GM19452 (cell line): ENCODE data around the gene RAB3B.
"Not testable (repeated sequence)": the region's sequence is repeated elsewhere in the genome, so short reads cannot be mapped to it uniquely, and the experiment has no call there.

Experiments used
- ATAC-seq: cut with Tn5 transposase; IDR thresholded peaks from one replicate; pipeline ENCODE4 v1.9.1; 2021; ENCODE audit not compliant: unreplicated experiment

RAB3B gene, protein sequence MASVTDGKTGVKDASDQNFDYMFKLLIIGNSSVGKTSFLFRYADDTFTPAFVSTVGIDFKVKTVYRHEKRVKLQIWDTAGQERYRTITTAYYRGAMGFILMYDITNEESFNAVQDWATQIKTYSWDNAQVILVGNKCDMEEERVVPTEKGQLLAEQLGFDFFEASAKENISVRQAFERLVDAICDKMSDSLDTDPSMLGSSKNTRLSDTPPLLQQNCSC

DNA sequence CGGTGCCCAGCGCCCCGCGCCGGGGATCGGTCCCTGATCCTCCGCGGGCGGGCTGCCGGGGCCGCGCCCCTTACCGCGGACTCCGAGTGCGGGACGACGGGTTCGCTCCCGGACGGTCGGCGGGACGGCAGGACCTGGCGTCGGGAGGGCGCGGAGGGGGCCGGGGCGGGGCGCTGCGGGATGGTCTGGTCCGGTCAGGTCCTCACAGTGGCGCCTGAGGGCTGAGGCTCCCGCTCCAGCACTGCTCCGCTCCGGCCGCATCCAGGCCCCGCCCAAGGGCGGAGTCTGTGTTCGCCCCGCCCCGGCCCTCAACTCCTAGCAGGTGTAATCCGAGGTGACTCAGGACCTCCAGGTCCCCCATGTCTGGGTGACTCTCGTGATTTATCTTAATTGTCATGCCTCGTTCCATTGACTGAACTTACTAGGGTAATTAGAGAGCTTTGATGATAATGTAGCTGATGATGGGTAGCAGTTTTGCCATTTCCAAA is at the start of gene RAB3B:
RAB3B (minus strand) TSS at position 223 of the 488 bp plus-strand sequence. CDS start 13,583 bp downstream, outside the sequence.
- peak; percentile 78 for ATAC-seq

DNA sequence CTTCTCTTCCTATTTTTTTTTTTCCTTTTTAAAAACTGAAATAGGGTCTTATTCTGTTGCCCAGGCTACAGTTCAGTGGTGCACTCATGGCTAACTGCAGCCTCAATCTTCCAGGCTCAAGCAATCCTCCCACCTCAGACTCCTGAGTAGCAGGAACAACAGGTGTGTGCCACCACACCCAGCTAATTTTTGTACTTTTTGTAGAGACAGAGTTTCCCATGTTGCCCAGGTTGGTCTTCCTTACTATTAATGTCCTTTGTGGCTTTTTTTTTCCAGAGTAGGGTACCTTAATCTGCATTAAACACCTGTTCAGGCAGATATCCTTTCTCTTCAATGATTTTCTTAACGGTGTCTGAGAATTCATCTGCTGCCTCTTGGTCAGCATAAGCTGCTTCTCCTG is 47.4 kb upstream of the RAB3B start:
- no peak for ATAC-seq

DNA sequence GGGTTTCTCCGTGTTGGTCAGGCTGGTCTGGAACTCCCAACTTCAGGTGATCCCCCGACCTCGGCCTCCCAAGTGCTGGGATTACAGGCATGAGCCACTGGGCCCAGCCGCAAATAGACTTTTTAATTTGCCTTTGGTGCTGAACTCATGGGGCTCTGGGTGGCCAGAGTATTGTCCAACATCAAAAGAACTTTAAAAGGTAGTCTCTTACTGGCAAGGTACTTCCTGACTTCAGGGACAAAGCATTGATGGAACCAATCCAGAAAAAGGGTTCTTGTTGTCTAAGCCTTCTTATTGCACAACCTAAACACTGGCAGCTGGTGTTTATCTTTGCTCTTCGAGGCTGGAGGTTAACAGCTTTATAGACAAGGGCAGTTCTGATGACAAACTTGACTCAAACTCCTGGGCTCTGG is 46.9 kb upstream of the RAB3B start:
- ATAC-seq, result no peak

DNA sequence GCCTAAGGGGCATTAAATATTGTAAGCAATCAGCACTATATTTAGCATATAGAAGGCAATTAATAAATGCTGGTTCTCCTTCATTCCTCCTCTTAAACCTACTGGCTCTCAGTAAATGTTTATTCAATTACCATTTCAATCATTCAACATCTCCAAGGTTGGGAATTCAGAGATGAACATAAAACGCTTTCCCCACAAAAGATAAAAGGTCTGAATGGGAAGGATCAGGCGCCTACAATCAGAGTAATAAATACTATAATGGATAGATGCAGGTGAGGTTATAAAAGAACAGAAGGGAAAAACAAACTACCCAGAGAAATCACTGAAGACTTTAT is 43.5 kb upstream of the RAB3B start:
- ATAC-seq, result no peak

DNA sequence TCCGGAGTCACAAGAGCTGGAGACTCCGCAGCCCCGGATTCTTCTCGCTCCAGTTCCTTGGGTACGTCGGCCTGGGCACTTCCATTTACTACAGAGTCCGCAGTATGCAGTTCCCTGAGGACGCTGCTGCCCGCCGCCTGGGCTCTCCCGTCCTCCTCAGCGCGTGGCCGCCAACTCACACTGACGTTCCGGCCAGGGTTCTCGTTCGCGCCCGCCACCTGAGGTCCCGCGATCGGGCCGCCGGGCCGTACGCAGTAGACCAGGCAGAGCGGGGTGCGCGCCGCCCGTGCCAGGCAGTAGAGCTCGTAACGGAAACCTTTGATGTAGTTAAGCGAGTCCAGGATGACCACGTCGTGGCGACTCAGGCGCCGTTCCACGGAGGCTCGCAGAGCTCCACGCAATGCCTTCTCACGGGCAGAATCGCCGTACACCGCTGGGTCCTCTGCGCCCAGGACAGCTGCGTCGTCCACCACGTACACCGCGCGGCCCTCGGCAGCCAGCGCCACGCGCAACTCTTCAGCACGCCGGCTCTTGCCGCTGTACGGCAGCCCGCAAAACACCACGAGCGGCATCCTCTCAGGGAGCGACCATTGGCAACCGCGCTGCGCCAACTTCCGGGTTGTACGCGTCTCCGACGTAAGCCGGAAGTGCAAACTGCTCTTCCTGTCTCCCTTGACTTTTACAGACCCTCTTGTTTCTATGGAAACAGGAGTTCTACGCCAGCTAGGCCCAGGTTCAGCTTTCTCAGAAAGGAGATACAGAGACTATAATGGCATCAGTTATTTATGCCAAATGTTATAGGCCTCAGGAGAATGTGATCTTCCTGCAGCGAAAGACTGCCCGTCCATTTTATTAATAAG is 42.9 kb upstream of the RAB3B start, which contains the start of gene KTI12:
KTI12 (minus strand) TSS at position 621 of the 860 bp plus-strand sequence; CDS start at position 572, 49 bp downstream.
- ATAC-seq, result peak; percentile 83

DNA sequence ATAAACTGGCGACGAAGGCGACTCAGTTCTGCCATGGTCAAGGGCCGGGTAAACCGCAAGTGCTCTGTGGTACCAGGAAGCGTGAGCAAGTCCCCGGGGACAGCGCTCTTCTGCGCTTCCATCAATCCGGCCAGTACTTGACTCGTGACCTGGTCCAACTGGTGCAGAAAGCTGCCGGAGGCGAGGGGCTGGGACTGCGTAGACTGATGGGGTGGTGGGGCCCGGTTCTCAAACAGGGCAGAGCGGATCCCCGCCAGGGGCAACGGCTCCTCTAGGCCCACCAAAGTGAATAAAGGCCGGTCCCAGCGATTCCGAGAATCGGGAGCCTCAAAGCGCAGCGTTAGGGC is 42.3 kb upstream of the RAB3B start:
- no peak for ATAC-seq

DNA sequence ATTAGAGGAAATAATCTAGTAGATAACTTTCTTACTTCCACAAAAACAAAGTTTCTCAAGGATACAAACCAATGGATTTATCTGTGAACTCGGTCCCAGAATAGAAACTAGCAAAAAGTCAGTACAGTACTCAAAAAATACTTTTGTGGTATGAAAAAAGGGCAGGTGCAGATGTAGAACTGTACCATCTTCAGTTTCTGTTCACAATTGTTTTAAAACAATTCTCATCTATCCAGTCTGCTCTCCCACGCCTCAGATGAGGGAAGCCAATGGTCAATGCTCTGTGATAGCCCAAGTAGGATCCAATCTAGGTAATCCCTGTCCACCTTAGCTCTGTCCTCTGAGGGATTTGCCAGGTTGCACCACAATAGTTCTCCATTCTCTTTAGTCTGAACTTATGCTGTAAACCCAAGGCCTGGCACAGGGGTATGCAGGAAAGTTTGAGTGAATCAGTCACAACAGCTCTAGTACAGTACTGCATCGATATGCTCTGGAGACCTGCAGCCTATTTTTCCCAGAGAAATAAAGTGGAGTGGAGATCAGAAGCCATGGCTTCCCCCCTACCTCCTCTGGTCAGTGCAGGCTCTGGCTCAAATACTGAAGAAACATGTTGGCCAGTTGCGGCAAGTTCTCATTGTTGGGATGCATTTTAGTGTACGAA is 41.8 kb upstream of the RAB3B start:
- ATAC-seq, result no peak

DNA sequence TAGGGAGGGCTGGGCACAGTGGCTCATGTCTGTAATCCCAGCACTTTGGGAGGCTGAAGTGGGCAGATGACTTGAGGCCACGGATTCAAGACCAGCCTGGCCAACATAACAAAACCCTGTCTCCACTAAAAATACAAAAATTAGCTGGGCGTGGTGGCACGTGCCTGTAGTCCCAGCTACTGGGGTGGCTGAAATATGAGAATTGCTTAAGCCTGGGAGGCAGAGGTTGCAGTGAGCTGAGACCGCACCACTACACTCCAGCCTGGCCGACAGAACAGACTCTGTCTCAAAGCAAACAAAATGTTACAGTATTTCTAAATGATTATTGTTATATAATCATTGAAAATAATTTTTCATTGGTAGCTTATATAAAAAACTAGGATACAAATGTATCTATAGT is 38.3 kb upstream of the RAB3B start:
- not testable (repeated sequence) for ATAC-seq

DNA sequence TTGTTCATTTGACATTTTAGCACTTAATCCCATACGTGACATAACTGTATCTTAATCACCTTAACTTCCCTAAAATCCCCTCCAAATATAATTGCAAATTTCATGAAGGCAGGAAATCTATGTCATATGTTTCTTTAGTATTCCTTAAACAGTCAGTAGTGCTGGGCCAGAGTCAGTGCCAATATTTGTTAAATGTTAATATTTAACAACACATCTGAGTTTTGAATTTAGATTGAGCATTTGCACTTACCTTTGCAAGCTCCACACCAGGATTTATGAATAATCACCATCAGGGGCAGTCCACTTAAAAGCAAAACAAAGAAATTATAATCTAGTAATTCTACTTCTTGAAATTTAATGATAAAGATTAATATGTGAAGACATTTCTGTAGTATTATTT is 37.8 kb upstream of the RAB3B start:
- no peak for ATAC-seq

DNA sequence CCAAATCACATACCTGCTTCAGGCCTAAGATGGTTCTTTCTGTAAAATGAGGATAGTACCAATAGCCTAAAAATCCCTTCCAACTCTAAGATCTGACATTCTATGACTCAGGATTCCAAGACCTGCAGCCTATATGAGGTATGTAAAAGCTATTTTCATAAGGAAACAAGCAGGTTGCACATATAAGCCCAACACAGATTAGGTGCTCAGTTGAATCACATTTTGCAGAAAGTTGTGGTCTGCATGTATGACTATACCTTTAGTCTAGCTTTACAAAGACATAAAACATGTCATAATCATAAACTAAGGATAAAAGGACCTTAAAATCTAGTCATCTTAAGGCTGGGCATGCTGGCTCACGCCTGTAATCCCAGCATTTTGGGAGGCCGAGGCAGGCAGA is 35.8 kb upstream of the RAB3B start:
- no peak for ATAC-seq

DNA sequence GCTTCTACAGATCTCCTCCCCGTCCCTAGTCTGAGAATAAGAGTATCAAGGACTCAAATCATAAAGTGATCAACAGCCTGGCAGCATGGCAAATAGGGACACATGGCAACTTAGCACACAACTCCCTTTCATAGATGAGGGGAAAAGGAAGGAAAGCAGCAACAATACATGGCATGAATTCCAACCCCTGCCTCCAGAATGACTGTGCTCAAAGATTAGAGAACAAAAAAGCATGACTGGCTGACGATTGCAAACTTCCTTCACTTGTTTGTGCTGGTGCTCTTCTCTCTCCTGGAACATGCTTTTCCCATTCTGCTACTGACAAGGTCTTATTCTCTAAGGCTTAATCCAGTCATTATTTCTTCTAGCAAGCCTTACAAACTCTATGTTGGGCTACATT is 31.6 kb upstream of the RAB3B start:
- no peak for ATAC-seq

DNA sequence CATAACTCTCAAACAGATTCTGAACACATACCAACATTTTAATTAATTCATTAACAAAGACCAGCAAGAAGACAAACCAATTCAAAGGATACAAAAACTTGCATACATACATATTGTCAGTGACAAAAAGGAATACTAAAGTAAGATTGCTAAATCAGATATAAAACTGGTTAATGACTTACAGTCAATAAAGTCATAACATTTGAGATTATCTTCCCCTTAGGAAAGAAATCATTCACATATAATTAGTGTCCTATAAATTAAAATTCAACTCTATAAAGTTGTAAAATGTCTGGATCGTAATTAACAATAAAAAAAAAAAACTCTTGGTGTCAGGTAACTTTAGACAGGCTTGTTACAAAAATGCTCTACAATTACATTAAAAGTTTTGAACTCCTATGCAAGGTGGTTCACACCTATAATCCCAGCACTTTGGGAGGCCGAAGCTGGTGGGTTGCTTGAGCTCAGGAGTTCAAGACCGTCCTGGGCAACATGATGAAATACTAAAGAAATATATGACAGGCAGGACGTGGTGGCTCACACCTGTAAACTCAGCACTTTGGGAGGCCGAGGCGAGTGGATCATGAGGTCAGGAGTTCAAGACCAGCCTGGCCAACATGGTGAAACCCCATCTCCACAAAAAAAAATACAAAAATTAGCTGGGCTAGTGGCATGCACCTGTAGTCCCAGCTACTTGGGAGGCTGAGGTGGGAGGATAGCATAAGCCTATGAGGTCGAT is 17.7 kb upstream of the RAB3B start:
- ATAC-seq, result no peak

DNA sequence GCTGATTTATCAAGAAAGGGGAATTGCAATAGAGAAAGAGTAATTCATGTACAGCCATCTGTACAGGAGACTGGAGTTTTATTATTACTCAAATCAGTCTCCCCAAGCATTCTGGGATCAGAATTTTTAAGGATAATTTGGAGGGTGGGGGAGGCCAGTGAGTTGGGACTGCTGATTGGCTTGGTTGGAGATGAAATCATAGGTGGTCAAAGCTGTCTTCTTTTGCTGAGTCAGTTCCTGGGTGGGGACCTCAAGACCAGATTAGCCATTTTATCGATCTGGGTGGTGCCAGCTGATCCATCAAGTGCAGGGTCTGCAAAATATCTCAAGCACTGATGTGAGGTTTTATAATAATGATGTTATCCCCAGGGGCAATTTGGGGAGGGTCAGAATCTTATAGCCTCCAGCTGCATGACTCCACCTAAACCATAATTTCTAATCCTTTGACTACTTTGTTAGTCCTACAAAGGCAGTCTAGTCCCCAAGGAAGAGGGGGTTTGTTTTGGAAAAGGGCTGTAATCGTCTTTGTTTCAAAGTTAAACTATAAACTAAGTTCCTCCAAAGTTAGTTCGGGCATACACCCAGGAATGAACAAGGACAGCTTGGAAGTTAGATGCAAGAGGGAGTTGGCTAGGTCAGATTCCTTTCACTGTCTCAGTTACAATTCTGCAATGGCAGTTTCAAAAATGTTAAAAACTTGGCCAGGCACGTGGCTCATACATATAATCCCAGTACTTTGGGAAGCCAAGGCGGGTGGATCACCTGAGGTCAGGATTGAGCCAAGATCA is 16.9 kb upstream of the RAB3B start:
- no peak for ATAC-seq

DNA sequence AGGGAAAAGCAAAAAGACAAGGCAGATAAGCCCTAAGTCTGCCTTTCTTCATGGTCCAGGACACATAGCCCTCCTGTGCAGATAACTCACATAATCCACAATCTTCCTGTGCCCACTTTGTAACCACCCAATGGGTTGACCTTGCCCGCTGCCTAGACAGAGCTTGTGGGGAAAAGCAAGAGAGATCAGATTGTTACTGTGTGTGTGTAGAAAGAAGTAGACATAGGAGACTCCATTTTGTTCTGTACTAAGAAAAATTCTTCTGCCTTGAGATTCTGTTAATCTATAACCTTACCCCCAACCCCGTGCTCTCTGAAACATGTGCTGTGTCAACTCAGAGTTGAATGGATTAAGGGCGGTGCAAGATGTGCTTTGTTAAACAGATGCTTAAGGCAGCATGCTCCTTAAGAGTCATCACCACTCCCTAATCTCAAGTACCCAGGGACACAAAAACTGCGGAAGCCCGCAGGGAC is 15.6 kb upstream of the RAB3B start:
- ATAC-seq, result not testable (repeated sequence)

DNA sequence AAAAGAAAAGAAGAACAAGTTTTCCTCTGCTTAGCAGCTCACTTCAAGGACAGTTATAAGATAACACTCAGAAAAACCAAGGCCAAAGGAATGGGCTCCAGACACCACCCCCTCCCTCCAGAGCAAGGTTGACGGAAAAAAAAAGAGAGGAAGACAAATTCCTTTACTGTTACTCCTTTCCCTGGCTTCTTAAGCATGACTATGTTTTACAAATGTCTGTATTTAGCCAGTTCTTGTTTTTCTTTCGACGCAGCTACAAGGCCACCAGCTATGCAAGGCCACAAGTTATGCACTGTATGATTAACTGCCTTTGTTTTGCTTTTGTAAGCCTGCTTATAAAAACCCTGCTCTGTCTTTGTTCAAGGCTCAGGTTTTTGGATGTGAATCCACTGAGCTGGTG is 15.0 kb upstream of the RAB3B start:
- not testable (repeated sequence) for ATAC-seq

DNA sequence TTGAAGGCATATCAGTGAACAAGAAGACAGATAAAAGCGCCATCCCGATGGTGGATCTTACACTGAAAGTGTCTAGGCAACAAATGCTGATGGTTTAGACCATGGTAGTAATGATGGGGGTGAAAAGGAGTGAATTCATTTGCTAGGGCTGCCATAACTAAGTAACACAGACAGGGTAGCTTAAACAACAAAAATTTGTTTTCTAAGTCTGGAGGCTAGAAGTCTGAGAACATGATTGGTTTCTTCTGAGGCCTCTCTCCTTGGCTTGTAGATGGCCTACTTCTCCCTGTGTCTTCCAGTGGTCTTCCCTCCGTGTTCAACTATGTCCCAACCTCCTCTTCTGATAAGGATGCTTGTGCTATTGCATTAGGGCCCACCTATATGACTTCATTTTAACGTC is 13.4 kb upstream of the RAB3B start:
- ATAC-seq, result no peak

DNA sequence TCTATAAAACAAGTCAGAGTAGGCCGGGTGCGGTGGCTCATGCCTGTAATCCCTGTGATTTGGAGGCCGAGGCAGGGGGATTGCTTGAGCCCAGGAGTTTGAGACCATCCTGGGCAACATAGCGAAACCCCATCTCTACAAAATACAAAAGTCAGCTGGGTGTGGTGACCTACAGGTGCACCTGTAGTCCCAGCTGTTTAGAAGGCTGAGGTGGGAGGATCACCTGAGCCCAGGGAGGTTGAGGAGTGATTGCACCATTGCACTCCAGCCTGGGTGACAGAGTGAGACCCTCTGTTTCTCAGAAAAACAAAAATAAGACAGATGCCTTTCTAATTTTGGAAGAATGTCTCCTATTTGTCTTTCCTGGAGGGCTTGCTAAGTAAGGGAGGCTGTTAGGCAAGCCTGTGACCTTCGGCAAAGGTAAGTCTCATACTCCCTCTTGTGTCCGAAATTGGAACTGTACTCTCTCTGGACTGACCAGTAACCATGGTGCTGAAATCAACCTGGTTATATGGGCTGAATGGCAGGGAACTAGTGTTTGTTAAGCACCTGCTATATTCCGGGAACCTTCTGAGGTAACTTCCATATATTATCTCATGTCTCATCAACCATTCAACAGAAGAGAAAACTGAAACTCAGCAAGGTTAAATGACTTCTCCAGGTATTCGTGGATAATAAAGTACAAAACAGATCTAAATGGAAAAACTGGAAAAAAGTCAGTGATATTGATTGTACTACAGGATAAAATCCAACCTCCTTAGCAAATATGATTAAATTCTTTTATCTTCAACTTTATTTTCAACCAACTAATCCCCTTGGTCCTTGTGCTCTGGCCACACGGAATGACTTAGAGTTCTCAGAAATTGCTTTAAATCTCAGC is 11.8 kb upstream of the RAB3B start:
- ATAC-seq, result no peak

DNA sequence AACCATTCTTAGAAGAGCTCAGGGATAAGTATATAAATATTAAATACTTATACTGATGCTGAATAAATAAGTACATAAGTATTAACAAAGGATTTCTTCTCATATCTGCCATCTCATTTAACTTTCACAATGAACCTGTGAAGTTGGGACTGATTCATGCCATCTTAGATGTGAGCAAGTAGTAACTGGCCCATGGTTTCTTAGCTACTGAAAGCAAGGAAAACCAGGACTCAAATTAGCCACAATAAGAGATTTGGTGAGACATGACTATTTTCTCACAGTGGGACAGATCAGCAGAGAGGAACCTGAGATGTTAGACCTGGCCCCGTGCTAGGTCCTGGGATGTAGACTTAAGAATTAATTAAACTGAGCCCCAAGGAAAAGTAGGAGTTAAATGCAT is 8.2 kb upstream of the RAB3B start:
- no peak for ATAC-seq

DNA sequence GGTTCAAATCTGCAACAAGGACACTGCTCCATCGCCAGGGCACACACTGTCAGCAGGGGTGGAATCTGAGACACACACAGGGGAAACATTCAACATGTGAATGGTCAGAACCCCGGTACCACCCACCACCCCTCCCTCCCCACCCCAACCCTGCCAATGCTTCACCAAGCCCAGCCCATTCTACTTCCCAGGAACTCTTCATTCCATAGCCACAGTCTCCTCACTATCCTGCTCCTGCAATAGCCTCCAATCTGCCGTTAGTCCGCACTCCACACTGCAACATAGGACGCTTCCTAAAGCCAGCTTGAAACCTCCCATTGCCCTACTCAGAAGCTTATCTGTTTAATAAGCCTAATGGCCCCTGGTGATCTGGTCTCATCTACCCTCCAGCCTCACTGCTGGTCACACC is 7.5 kb upstream of the RAB3B start:
- no peak for ATAC-seq
